OCI-LY3 (cell line): ENCODE data around the gene CCDC174.

ENCODE experiments used
- H2AFZ ChIP-seq: fragments of 200-600, 300-600 bp; shearing (Covaris generic); 2 replicates; pipeline ENCODE4 v1.6.0; 2014; ENCODE audit warnings: antibody characterized with exemption, low read depth, low read length
- H3K27ac ChIP-seq: fragments of 200-600, 300-600 bp; sonication (generic); 2 replicates; pipeline ENCODE4 v1.5.1; 2014; ENCODE audit warnings: mild to moderate bottlenecking, low read length, moderate library complexity, mixed read lengths
- H3K27me3 ChIP-seq: fragments of 200-600, 300-600 bp; sonication (generic); 2 replicates; pipeline ENCODE4 v1.6.1; 2014; ENCODE audit warnings: low read depth, low read length, mixed read lengths
- H3K36me3 ChIP-seq: fragments of 200-600, 300-600 bp; sonication (generic); replicated peaks from 2 replicates; pipeline ENCODE3; 2014; ENCODE audit warnings: low read depth, low read length, mixed read lengths
- H3K4me1 ChIP-seq: fragments of 300-600, 200-600 bp; sonication (generic); 2 replicates; pipeline ENCODE4 v1.6.1; 2014; ENCODE audit warnings: low read length, mixed read lengths
- H3K4me2 ChIP-seq: fragments of 200-600, 300-600 bp; sonication (generic); 2 replicates; pipeline ENCODE4 v1.6.1; 2014; ENCODE audit warnings: low read length, mixed read lengths
- H3K4me3 ChIP-seq: fragments of 300-600, 200-600 bp; sonication (generic); 2 replicates; pipeline ENCODE4 v1.5.1; 2014; ENCODE audit warnings: antibody characterized with exemption, mild to moderate bottlenecking, low read length, moderate library complexity
- H3K79me2 ChIP-seq: fragments of 300-600, 200-600 bp; shearing (Covaris generic); 2 replicates; pipeline ENCODE4 v1.6.1; 2014; ENCODE audit warnings: mild to moderate bottlenecking, low read length, mixed read lengths
- H3K9ac ChIP-seq: fragments of 300-600, 200-600 bp; shearing (Covaris generic); 2 replicates; pipeline ENCODE4 v1.6.0; 2014; ENCODE audit warnings: mild to moderate bottlenecking, low read length, moderate library complexity
- H3K9me3 ChIP-seq: fragments of 200-600, 300-600 bp; shearing (Covaris generic); 2 replicates; pipeline ENCODE4 v1.6.1; 2014; ENCODE audit warnings: low read length, mixed read lengths; ENCODE audit not compliant: insufficient read depth
- H4K20me1 ChIP-seq: fragments of 200-600, 300-600 bp; sonication (generic); 2 replicates; pipeline ENCODE4 v1.6.1; 2016; ENCODE audit warnings: low read length, mixed read lengths; ENCODE audit not compliant: insufficient read depth
- EZH2phosphoT487 ChIP-seq: fragments of 200-600 bp; shearing (Covaris generic); IDR thresholded peaks from 2 replicates; pipeline ENCODE4 v1.6.1; 2018; ENCODE audit warnings: antibody characterized with exemption, mixed run types, low read depth
- TF ChIP-seq, protein P1 (sequence below): fragments of 200-600, 300-600 bp; sonication (generic); IDR thresholded peaks from 2 replicates; pipeline ENCODE4 v1.5.1; 2014; ENCODE audit warnings: antibody characterized with exemption, low read length, low read depth

CCDC174 gene

GRCh38 chr3:14706096-14706495 is 54.5 kb downstream of the CCDC174 start:
- Histone ChIP-seq H3K27me3 (no peaks in the 10 kb centered on the region), H3K79me2 (no peaks in the 10 kb centered on the region), H2AFZ (no peak overlapping the region), H3K4me2 (no peak overlapping the region), H3K9me3 (no peaks in the 10 kb centered on the region), H3K9ac (no peak overlapping the region), H3K36me3 (no peaks in the 10 kb centered on the region), H3K4me1 (peaks cover 6% of the 10 kb centered on the region), H3K4me3 (no peak overlapping the region), H3K27ac (no peak overlapping the region), H4K20me1 (no peaks in the 10 kb centered on the region)
- TF ChIP-seq EZH2phosphoT487 = no peak
- TF ChIP-seq, protein P1, sequence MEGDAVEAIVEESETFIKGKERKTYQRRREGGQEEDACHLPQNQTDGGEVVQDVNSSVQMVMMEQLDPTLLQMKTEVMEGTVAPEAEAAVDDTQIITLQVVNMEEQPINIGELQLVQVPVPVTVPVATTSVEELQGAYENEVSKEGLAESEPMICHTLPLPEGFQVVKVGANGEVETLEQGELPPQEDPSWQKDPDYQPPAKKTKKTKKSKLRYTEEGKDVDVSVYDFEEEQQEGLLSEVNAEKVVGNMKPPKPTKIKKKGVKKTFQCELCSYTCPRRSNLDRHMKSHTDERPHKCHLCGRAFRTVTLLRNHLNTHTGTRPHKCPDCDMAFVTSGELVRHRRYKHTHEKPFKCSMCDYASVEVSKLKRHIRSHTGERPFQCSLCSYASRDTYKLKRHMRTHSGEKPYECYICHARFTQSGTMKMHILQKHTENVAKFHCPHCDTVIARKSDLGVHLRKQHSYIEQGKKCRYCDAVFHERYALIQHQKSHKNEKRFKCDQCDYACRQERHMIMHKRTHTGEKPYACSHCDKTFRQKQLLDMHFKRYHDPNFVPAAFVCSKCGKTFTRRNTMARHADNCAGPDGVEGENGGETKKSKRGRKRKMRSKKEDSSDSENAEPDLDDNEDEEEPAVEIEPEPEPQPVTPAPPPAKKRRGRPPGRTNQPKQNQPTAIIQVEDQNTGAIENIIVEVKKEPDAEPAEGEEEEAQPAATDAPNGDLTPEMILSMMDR = no peak

DNA sequence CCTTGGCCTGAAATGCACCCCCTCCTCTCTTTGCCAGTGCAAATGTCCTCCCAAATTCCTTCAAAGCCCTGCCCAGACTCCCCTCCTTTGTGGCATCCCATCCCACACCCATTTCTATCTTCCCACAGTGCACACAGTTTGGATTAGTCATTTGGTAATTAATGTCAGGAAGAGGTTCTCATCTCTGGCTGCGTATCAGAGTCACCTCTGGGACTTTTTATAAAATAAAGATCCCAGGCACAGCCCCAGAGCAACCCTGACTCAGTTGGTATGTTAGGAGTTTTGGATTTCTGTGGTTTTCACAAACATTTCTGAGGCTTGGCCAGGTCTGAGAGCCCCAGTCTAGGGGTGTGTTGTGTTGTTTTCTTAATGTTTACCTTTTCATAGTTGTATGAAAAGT is 65.0 kb downstream of the CCDC174 start:
- Histone ChIP-seq H3K27me3 (no peaks in the 10 kb centered on the region), H2AFZ (no peak overlapping the region), H3K4me1 (peaks cover 15% of the 10 kb centered on the region), H3K27ac (no peak overlapping the region), H3K4me2 (no peak overlapping the region), H4K20me1 (no peaks in the 10 kb centered on the region), H3K9ac (no peak overlapping the region), H3K36me3 (no peaks in the 10 kb centered on the region), H3K79me2 (no peaks in the 10 kb centered on the region), H3K9me3 (peaks cover 8% of the 10 kb centered on the region; the same call in 1 of the 2 replicates), H3K4me3 (no peak overlapping the region)
- TF ChIP-seq, protein P1 = no peak
- TF ChIP-seq EZH2phosphoT487 = no peak

- Histone ChIP-seq H3K36me3 (no peaks in the 10 kb centered on the region), H3K79me2 (no peaks in the 10 kb centered on the region), H3K9ac (no peak overlapping the region), H3K9me3 (peaks cover 8% of the 10 kb centered on the region; the same call in 1 of the 2 replicates), H3K27me3 (no peaks in the 10 kb centered on the region), H3K4me2 (no peak overlapping the region), H3K4me3 (no peak overlapping the region), H4K20me1 (no peaks in the 10 kb centered on the region), H2AFZ (no peak overlapping the region), H3K4me1 (peaks cover 10% of the 10 kb centered on the region), H3K27ac (no peak overlapping the region)
- no peak for TF ChIP-seq EZH2phosphoT487
- TF ChIP-seq, protein P1 = no peak
These were observed 65.7 kb downstream of the CCDC174 start for GRCh38 chr3:14717307-14717706.

- H4K20me1 ChIP-seq = no peaks in the 10 kb centered on the region
- peaks cover 3% of the 10 kb centered on the region; the same call in 1 of the 2 replicates for H3K9me3 ChIP-seq
- H3K27ac ChIP-seq = no peak overlapping the region
- H2AFZ ChIP-seq = no peak overlapping the region
- peaks cover 10% of the 10 kb centered on the region for H3K4me1 ChIP-seq
- H3K79me2 ChIP-seq = no peaks in the 10 kb centered on the region
- no peaks in the 10 kb centered on the region for H3K36me3 ChIP-seq
- no peak overlapping the region for H3K4me3 ChIP-seq
- no peak overlapping the region for H3K4me2 ChIP-seq
- no peak for TF ChIP-seq EZH2phosphoT487
- TF ChIP-seq, protein P1 = no peak
- no peaks in the 10 kb centered on the region for H3K27me3 ChIP-seq
- H3K9ac ChIP-seq = no peak overlapping the region
These were observed 67.0 kb downstream of the CCDC174 start for GRCh38 chr3:14718539-14718938.
